Retinal pigment epithelial cell (primary cell): ENCODE data around the gene PKNOX2.
A peak's percentile ranks its signal among the peaks of the same experiment; 100 is the strongest.

Source experiments
- DNase-seq: peaks from one replicate; pipeline ENCODE4 v3.0.0-alpha.2; 2010; ENCODE audit warnings: low read depth
- H3K4me3 ChIP-seq: 2 replicates; pipeline ENCODE4 v1.5.1; 2011; ENCODE audit warnings: mild to moderate bottlenecking, low read length, control low read depth, moderate library complexity
- CTCF ChIP-seq: conservative IDR thresholded peaks from 2 replicates; pipeline ENCODE4 v1.5.1; 2011; ENCODE audit warnings: low read depth, low read length, control low read depth, inconsistent platforms

The PKNOX2 gene

GRCh38 chr11:125201525-125202141 is 37.1 kb downstream of the PKNOX2 start:
- TF ChIP-seq CTCF: no peak
- no peak overlapping the region for H3K4me3 ChIP-seq
- DNase-seq: peak; percentile 92

- no peak overlapping the region for H3K4me3 ChIP-seq
- no peak for TF ChIP-seq CTCF
- no peak for DNase-seq
Observed at GRCh38 chr11:125202362-125202880, 37.9 kb downstream of the PKNOX2 start.

GRCh38 chr11:125202977-125203376 is 38.4 kb downstream of the PKNOX2 start:
- peak; percentile 31 for DNase-seq
- TF ChIP-seq CTCF: no peak

GRCh38 chr11:125207866-125208425 is 43.4 kb downstream of the PKNOX2 start:
- DNase-seq: no peak
- H3K4me3 ChIP-seq: no peak overlapping the region
- no peak for TF ChIP-seq CTCF

More at GRCh38 chr11:125202977-125203376, 38.4 kb downstream of the PKNOX2 start:
- H3K4me3 ChIP-seq: no peak overlapping the region

GRCh38 chr11:125210066-125210465 is 45.5 kb downstream of the PKNOX2 start:
- no peak overlapping the region for H3K4me3 ChIP-seq
- no peak for DNase-seq
- TF ChIP-seq CTCF: no peak

GRCh38 chr11:125211191-125211947 is 46.8 kb downstream of the PKNOX2 start:
- H3K4me3 ChIP-seq: no peak overlapping the region
- TF ChIP-seq CTCF: no peak
- DNase-seq: no peak
